HG03064 (cell line): ENCODE data around the gene RBMS1.
A peak's percentile ranks its signal among the peaks of the same experiment; 100 is the strongest.

Experiments
- ATAC-seq: cut with Tn5 transposase; IDR thresholded peaks from one replicate; pipeline ENCODE4 v1.9.1; 2021; ENCODE audit warnings: low read depth; ENCODE audit not compliant: unreplicated experiment

The RBMS1 gene

DNA sequence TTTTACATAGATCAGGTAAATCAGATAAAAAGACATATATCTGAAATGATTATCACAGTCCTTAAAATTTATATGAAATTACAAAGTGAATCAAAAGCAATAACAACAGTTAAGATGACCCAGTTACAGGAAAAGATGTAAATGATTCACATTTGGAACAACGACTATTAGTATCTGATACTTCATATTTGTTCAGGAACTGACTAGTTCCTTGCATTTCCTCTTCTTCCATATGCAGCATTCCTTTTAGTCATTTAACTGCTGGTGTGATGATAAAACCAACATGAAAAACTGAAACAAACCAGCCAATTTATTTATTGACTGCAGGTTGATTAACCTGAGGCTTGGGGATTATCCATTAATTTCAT is 75.2 kb downstream of the RBMS1 start:
- ATAC-seq, result no peak

DNA sequence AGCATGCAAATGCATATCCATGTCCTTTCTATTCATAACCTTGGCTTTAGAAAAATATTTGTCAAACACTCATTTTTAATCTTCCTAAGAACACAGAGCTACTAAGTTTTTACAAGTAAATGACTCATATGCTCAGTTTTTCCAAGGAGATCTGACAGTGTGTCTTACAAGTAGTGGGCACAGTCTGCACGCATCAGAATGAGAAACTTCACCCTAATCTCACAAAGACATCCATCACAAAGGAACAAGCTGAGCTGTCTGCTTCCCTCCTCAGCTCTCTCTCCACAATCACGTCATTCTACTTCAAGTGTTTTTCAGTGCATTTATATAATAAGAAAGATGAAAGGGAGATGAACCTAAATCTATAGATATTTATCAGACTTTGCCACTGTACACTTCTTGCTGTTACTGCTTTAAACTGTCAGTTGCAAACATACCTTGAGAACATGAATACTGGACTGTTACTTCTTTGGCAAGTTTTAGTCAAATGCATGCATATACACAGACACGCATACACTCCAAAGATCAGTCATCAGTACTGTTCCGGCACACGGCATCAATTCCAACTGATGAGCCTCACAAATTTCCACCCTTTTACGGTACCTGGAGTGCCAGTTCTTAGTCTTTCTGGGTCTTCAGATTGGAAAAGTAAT is 75.7 kb downstream of the RBMS1 start:
- ATAC-seq, result no peak

DNA sequence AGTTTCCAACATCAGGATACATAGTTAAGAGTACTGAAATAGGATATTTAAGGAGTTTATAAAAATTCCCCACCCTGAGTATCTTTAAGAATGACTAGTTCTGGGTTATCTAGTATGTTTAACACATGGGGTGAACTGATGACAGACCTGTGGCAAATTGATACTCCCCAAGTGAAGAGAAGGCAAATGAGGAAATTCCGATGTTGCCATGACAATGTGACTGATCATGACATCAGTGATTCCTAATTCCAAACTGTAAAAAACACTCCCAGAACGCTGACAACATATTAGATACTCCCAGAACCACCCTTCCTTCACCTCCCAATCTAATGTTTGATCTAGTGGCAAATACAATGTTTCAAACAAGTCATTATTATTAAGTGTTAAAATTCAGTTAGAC is 77.6 kb downstream of the RBMS1 start:
- ATAC-seq, result no peak

DNA sequence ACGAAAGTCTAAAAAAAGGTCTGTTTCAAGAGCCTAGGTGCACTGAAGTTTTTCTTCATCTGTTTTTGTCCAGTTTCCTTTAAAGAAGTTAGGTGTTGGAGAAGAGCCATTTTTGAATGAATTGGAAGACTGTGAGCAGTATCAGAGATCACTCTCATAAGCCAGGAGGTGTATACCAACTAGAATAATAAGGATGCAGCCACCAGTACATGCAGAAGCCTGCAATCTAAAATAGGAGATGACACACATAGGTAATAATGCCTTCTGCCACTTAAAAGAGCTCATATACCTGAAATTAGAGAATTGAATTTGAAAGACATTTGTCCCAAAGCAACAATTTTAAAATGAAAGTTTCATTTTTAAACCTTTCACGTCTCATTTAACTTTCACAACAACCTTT is 81.7 kb downstream of the RBMS1 start:
- ATAC-seq, result peak; percentile 15

DNA sequence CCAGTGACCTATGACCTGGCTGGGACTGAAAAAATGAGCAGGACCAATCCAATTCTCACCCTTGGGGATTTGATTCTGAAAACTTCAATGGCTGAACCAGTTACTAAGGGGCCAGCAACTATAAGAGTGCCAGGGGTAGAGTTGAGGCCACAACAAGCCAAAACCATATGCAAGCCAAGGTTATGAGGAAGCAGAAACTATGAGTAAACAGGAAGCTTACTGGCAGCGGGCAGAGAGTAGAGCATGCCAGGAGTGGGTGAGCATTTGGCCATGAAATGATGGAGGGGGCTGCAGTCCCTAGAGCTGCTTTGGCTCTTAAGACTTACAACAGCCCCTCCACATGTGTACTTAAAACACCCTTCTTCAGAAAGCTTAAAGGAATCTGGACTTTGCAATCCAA is 82.4 kb downstream of the RBMS1 start:
- no peak for ATAC-seq

DNA sequence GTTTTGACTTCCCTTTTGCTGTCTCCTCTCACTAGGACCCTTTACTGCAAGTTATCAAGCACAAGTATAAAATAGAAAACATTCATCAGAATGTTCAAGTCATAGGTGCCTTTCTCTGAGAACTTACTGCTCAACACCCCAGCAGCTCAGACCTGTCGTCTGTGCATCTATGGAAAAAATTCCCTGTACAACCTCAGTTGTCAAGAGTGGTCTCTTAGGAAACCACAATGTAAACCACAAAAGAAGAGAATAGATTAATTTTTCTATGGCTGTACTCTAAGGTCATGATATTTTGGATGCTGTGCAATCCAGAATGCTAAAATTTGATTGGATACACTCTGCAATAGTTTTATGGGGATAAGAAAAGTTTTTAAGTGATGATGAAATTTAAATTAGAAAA is 84.1 kb downstream of the RBMS1 start:
- ATAC-seq, result no peak

DNA sequence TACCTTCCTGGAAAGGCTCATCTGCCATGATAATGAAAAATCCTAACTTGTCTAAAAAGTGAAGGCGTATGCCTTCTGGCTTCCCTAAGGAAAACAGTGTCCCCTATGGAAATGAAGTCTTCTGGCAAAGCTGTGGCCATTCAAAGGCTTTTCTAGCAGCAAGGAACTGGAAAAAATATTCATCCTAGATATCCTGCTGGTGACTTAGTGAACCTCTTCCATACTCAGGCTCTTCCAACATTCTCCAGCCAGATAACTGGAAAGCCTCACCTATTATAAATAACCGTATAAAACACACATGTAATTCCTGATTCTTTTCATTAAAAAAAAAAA is 84.7 kb downstream of the RBMS1 start:
- no peak for ATAC-seq

DNA sequence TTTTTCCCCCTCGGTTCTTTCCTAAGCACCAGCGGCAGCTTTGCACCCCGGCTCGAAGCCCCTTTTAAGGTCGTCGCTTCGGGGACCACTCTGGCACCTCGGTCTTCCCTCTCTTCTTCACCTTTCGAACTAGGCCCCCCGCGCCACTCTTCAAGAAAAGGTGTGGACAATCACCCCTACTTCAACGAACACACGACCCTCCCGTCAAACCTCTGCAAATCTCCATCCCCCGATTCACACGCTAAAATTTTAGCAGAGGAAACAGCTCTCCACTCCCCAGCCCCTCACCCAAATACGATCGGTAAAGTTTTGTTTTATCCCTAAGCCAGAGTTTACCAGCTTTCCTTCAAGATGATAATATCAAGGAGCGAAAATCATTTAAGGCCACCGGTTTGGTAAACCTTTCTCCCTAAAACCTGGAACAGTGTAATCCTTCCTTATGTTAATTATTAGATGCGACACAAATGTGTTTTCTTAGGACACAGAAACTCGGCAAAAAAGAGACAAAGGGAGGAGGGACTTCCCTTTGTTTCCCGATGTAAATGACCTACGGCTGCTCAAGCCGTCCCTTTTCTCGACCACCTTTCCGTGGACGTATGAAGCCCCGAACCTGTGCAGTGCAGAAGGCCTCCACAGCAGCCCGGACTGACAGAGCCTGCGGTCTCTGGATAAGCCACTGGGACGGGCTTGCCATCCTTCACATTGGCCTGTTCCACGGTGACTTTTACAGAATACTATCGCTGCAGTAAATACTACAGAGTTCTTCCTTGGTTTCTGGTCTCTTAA is 85.2 kb downstream of the RBMS1 start:
- ATAC-seq, result no peak

DNA sequence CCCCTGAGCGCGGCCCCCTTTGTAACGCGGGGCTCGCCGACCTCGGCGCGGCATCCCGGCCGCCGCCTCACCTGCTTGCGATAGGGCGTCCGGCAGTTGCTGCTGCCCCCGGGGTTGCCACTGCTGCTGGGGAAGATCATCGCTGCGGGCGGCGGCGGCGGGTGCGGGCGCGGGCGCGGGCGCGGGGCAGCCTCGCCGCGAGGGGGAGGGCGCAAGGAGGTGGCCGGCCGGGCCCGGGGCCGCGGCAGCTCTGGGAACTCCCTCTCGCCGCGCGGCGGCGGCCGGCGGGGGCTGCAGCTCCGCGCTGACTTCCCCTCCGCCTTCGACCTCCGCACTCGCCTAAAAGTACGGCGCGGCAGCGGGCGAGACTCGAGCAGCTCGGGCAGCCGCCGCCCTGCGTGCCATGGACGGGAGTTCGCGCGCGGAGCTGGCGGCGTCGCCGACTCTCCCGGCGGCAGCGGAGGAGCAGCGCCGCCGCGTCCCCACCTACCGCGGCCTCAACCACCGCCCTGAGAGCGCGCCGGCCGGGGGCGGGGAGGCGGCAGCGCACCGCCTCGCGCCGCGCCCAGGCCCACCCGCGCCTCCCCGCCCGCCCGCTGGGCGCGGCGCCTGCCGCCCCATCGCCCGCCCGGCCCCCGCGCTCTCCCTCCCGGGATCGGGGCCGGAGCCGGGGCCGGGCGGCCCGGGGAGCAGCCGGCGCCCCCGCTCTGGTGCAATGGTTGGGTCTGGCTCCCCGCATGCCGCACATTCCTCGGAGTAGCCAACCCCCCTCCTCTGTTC is 86.0 kb downstream of the RBMS1 start:
- peak; percentile 49 for ATAC-seq

DNA sequence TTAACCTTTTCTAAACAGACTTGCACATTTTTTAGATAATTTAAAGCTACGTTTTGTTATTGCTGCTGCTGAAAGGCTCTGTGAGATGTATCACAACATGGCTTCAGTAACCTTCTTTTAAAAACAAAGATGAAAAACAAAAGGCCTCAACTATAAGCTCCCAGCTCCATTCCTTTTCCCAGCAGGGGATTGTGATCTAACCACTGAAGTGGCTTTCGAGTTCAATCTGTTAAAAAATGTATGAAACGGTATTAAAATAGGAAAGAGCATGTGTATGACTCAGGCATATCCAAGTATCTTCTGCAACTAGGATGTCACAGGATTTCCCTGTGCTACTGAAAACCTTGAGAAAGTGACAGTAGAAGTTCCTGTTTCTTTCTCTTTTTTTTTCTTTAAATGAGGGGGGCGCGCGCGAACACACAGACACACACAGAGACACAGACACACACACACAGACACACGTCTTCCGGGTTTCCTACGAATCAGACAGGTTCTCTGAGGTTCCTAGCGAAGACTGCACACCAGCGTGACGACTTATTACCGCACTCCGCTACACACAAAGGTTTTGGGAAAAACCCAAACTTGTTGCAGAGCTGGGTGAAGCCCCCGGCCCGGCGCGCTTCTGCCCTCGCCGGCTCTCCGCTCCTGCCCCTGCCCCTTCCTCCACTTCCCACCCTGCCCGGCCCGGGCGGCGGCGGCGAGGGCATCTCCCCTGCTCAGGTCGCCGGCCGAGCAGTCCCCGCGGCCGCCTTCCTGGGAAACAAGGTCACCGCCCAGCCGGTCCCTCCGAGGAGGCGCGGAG is 86.8 kb downstream of the RBMS1 start:
- peak; percentile 56 for ATAC-seq

DNA sequence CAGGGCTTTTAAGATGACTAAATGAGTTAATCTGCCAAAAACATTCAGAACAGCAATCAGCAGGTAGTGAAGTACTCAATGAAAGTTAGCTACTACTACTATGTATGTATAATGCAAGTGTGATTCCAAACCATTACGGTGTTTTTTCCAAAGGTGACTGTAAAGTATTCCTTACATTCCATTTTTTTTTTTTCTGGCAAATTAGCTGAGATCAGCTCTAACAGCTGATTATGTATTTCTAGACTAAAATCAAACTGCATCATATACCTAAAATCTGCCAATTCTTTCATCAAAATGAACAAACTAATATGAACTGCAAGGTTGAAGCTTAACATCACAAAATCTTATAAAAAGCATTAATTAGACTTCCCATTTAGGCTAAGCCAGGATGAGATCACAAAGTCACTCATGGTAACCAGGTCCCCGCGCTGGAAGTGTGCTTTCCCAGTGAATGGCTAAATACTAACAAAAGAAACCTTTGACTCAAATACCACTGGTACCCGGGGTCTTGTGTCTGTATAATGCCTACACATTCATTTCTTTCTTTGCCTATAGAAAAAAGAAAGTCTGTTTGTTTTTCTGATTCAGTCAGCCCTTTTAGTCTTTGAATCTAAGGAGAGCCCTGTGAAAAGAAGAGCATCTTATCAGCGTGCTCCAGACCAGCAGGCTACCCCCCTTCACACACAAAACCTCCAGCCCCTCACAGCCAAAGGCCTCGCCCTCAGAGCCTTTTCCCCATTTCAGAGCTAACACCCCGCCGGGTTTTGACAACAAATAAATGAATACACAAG is 88.3 kb downstream of the RBMS1 start:
- ATAC-seq, result no peak

DNA sequence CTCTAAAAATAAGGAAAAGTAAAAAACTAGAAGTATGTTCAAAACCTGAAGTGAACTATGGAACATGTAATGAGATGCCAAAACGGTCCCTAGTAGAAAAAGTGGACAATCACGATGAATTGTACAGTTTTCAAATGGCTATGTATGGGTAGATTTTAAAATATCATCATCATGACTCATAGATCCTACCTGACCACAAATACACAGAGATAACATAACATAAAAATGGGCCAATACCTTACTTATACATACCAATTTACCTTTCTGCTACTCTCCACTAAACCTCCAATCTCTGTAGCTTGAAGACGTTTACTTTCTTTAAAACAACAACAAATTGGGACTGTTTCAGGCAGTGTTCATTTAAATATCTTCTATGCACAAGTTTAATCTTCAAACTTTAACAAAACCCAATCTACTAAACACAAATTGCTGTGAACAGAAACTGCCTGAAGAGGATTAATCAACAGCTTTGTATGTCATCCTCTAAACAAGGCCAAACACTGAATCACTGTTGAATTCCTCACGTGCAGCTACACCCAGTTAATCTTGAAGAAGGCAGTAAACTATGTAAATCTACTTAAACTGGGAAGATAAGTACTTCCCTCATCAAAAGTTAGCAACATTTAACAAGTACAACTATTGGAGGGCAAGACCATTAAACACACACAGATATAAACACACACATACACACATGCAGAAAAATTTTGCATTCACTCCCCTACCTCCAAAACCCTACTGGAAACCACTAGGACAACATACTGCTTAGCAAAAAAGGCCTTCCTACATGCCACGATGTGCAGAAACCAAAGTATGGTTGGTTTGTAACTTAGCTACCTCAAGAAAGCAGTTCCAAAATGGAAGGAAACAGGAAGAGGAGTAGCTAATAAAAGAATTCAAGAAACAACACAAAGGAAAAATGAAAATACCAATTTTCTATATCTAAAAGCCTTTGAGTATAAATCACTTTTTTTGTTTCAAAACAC is 90.3 kb downstream of the RBMS1 start:
- ATAC-seq, result no peak

DNA sequence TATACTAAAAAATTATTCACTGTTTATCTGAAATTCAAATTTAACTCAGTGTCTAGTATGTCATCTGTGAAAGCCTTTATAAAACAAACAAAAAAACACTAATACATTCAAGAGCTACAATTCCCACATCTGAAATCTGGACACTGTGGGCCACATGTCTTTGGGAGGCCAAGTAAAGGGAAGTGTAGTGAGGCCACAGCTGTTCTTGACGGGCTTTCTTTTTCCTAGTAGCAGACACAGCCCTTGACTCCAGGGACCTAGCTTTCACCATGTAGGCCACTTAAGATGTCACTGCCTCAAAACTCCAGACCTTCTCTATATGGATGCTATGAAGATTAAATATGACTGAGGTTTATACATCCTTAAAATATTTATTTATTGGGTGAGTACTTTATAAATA is 91.1 kb downstream of the RBMS1 start:
- no peak for ATAC-seq

DNA sequence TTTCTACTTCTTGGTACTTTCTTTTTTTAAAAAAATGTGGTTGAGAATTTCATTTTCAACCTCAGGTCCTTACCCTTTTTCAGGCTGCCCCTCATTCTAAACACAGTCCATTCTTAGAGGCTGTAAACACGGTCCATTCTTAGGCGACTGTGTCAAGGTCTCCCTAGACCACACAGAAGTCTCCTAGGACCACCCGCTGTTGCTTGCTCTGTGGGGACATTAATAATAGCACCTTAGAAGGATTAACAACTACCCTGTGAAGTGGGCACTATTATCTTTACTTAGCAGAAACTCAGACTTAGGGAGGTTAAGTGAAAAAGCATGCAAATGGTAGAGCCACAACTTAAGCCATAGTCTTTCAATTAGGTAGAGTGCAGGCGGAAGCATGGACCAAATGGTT is 91.7 kb downstream of the RBMS1 start:
- ATAC-seq, result no peak

DNA sequence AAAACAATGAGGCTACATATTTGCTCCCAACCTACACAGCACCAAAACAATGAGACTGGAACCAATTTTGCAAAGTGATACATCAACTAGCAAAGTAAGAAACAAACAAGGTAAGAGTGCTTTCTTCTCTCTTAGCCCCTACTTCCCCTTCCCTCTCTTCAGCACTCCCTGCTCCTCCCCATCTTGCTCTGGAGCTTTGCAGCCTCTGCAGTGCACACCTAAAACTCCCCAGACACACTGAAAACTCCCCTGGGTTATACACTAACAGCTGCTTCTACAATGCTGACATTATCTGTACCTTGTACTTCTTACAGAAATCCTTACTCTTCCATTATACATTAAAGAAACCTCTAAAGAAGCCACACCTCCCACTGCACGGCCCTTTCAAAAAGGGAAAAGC is 93.7 kb downstream of the RBMS1 start:
- ATAC-seq, result no peak

DNA sequence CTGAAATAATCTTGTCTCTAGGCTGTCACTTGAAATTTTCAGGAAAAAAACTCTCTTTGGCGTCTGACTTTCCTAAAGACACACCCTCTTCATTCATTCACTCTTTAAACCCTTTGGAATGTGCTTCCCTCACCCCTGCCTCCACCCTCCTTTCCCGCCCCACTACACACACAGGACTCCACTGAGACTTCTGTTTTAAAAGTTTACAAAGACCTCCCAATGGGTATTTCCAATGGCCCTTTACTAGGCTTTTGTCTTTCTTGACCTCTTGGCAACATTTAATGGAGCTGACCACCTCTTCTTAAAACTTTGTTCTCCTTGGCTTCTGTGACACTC is 96.1 kb downstream of the RBMS1 start:
- no peak for ATAC-seq

DNA sequence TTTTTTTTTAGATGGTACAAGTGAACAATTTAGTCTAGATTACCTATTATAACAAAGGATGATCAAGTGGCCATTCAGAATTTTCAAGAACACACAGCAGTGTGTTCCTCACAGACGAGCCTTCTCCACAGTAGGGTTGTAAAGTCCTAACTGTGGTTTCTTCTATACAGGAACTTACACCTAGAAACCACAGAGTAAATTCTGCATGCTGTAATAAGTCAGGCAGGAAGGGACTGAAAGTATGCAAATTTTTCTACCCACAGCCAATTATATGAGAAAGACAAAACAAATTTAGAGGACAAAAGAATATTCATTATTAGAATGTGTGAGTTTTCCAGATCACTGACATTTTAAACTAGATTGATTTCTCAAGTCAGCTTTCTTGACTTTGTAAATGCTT is 99.5 kb downstream of the RBMS1 start:
- peak; percentile 99 for ATAC-seq

DNA sequence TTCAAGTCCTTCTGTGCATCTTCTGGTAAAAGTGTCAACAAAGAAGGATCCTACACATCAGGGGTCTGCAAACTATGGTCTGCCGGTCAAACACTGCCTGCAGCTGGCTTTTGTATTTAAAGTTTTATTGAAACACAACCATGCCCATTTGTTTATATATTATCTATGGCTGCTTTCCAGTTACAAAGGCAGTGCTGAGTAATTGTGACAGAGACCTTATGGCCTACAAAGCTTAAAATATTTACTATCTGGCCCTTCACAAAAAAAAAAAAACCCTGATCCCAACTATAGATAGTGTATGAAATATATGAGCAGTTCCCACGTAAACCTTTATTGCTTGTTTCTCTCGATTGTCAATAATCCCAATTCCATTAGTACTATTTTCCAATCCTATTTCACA is 101.4 kb downstream of the RBMS1 start:
- ATAC-seq, result no peak
